Kidney epithelial cell (primary cell): ENCODE data around the gene SLC37A4. TPM values are rescaled to one million over a fixed set of nuclear protein-coding genes. Genes with fewer than 3 reads are reported as not detected.

Source experiments
- DNase-seq: peaks from one replicate; pipeline ENCODE4 v3.0.0-alpha.2; 2010; ENCODE audit warnings: low read depth
- H3K27me3 ChIP-seq: 2 replicates; pipeline ENCODE4 v1.6.0; 2011; ENCODE audit warnings: low read length; ENCODE audit not compliant: control insufficient read depth, insufficient read depth
- H3K36me3 ChIP-seq: 2 replicates; pipeline ENCODE4 v1.5.1; 2011; ENCODE audit warnings: low read length; ENCODE audit not compliant: control insufficient read depth, insufficient read depth
- H3K4me3 ChIP-seq: 2 replicates; pipeline ENCODE4 v1.5.1; 2011; ENCODE audit warnings: low read depth, mild to moderate bottlenecking, control low read depth, low read length
- CTCF ChIP-seq: IDR thresholded peaks from 2 replicates; pipeline ENCODE4 v1.5.1; 2011; ENCODE audit warnings: mild to moderate bottlenecking, moderate library complexity, low read length, control low read depth, inconsistent platforms; ENCODE audit not compliant: insufficient read depth, poor library complexity, severe bottlenecking
- total RNA-seq: library from RNA; depleted of rRNA; stranded (reverse); fragments of >200 nt; gene quantifications from 2 replicates; pipeline ENCODE4 v1.2.3, GENCODE V29; 2015

The SLC37A4 gene
- total RNA-seq, 1 donor from 2014 or later, result 20.7 TPM

DNA sequence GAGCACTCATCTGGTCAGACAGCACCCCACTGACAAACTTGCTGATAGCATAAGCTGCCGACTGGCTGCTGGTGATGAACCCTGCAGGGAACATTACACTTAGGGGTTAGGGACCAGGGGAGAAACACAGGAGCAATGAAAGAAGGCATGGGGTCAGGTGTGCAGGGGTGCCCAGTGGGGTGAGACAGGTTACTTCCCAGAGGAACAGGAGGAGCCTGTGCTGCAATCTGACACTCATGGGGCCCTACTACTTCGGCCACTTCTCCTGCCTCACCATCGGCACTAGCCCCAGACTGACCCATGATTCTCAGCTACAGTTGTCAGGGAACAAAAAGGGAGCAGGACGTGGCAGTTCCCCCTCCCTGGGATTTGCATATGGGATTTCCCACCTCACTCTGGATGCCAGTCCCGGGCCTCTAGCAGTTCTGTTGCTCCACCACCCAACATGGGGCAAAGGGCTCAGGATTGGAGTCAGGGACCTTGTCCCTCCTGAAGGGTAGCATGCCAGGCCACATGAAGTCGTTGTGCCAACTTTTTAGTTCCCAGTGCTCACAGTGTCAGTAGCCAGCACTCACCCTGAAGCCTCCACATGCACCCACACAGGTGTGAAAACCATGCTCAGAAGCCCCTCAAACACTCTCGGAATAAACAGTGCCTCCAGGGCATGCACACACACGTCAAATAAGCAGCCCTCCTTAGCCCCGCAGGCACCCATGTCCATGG lies 2.2 kb downstream of the SLC37A4 start:
- H3K36me3 ChIP-seq, result peaks cover 2% of the 10 kb centered on the region
- no peak for TF ChIP-seq CTCF
- H3K4me3 ChIP-seq, result no peak overlapping the region
- DNase-seq, result no peak
- H3K27me3 ChIP-seq, result no peaks in the 10 kb centered on the region

DNA sequence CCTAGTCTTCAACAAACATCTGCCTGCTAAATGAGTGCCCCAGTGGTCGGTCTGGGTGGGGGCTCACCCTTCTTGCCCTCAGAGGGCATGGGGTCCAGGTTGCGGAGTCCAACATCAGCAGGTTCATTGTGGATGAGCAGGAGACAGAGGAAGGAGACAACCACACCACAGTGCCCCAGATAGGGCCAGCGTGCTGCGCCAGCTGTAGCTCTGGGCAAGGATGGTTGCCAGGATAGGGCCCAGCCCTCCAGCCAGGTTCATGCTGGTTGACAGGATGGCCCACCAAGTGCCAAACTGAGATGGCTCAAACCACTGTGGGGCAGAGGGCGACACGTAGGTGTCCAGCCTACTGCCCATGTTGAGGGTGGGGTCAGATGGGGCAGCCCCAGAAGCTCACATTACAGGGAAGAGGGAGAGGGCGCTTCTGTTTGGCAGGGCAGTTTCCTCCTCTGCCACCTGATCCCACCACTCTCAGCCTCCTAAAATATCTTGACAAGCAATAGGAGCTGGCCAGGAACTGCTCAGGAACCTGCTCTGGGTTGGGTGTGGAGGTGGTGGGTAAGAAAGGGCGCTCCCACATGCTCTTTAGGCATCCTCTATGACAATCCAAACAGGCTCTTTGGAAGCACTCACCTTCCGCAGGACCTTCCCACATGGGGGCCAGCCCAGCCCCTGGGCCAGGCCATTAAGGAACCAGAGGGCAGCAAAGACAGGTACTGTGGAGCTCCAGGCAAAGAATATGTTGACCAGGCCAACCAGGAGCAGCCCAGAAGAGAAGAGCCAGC lies 2.9 kb downstream of the SLC37A4 start:
- Histone ChIP-seq H3K4me3 (no peak overlapping the region), H3K36me3 (peaks cover 2% of the 10 kb centered on the region), H3K27me3 (no peaks in the 10 kb centered on the region)
- no peak for DNase-seq
- TF ChIP-seq CTCF, result no peak

DNA sequence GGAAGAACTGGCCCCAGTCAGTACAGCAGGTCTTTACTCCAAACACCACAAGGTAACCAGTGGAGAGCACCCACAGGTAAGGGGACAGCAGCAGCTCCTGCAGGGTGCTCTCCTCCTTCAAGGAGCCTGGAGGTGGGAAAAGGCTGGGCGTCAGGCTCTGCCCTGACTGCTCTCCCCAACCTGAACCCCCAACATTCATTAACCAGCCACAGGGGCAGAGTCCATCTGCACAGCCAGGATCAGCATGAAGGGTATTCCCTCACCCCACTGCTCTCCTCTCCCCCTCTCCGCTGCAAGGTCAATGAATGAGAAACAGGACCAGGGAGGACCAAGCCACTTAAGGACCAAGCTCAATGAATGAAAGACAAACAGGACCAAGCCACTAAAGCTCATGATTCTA lies 3.7 kb downstream of the SLC37A4 start:
- Histone ChIP-seq H3K36me3 (peaks cover 2% of the 10 kb centered on the region), H3K27me3 (no peaks in the 10 kb centered on the region), H3K4me3 (no peak overlapping the region)
- DNase-seq, result no peak
- TF ChIP-seq CTCF, result no peak

DNA sequence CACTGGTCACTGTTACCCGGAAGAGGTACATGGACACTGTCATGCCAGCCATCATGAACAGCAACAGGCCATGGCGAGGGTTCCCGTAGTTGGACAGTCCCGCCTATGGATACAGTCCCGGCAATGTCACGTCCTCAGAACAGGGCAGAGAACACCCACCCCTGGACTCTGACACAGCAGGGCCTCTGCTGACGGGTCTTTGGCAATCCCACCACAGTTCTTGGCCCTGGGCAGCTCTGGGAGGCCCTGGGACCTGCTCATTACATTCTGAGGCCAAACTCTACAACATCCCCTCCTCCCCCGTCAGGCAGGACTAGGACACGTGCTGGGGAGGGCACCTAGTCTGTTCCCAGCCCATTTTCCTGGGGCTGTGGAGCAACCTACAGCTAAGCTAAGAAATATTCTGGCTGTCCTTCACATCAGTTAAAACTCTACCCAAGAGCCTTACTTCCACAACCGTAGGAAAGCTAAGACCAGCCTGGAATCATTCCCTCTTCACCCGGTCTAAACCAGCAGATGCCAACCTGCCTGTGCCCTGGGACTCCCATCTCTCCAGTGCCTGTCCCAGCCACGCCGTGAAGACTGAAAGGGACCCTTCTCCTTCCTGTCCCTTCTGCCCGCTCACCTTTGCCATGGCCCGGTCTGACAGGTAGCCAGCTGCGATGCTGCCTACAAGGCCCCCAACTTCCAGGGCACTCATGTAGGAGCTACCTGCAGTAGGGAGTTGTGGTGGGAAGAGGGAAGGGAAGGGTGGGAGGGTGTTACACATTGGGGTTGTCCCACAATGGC lies 4.5 kb downstream of the SLC37A4 start:
- no peaks in the 10 kb centered on the region for H3K27me3 ChIP-seq
- no peak for DNase-seq
- TF ChIP-seq CTCF, result no peak
- no peak overlapping the region for H3K4me3 ChIP-seq
- peaks cover 2% of the 10 kb centered on the region for H3K36me3 ChIP-seq

DNA sequence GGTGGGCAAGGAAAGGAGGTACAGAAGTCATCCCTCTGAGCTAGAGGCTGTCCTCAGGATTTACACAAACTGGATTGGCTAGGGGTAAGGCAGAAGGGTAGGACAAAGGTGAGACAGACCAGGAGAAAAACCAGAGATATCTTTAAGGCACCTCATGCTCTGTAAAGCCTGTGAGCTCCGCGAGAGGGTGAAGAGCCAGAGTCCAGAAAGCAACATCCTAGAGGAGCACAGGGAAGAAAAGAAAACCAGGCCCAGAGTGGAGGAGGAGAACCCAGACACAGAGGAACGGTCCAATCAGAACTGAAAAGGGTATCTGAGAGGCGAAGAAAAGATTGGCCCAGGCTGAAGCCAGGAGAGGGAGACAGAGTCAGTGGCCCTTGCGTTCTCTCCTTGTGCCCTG lies 5.1 kb downstream of the SLC37A4 start:
- peaks cover 2% of the 10 kb centered on the region for H3K36me3 ChIP-seq
- no peak for DNase-seq
- no peaks in the 10 kb centered on the region for H3K27me3 ChIP-seq
- TF ChIP-seq CTCF, result no peak
- H3K4me3 ChIP-seq, result no peak overlapping the region
